Spleen (tissue), 7 donors: ENCODE data around the gene GGT7.

ENCODE experiments used
- CTCF ChIP-seq, 11 experiments: fragments of 200-600 bp in 7 of 11; fragments of 450-650 bp in 4 of 11; sonication (generic) in 4 of 11; IDR thresholded peaks in 8 of 11; conservative IDR thresholded peaks in 3 of 11; 1 replicate in 7 of 11; 2 replicates in 4 of 11; pipeline versions ENCODE4 v1.4.0 to v1.8.0; 2016 to 2021; ENCODE audit warnings: antibody characterized with exemption in 11 of 11, inconsistent platforms in 4 of 11, mild to moderate bottlenecking in 1 of 11
- POLR2A ChIP-seq, 3 donors: fragments of 450-650 bp; IDR thresholded peaks; one replicate each; pipeline ENCODE4 v1.5.1; 2017; ENCODE audit warnings: antibody characterized with exemption in 3 of 3, mild to moderate bottlenecking in 1 of 3
- donor health status: DM: no; HTN: no; CAD: no; lungs with moderate emphysema.
- donor health status: DM: no; HTN: no; CAD: no.
- donor health status: DM: no; HTN: no; CAD: no.

DNA sequence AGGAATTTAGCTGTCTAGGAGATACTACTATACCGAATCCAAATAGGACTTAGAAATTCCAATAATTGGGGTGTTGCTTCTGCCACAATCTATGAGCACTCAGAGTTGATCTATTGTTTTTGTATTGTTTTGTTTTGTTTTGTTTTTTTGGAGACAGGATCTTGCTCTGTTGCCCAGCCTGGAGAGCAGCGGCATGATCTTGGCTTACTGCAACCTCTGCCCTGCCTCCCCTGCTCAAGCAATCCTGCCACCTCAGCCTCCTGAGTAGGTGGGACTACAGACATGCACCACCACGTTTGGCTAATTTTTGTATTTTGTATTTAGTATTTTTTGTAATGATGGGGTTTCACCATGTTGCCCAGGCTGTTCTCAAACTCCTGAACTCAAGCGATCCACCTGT, 11.2 kb upstream of the GGT7 start:
- TF ChIP-seq CTCF (IDR thresholded peaks at IDR 0.05 in 8 of 11, conservative IDR thresholded peaks at IDR 0.05 in 3 of 11) = no peak
- no peak for TF ChIP-seq POLR2A (IDR thresholded peaks at IDR 0.05)
